Hepatocyte (in vitro differentiated cells): ENCODE data around the gene ACSM3.

Experiments
- EZH2 ChIP-seq: fragments of 200-600 bp; sonication (generic); IDR thresholded peaks from 2 replicates; pipeline ENCODE4 v1.6.1; 2016; ENCODE audit warnings: antibody characterized with exemption, mild to moderate bottlenecking, borderline replicate concordance
- EZH2phosphoT487 ChIP-seq: fragments of 200-600 bp; sonication (generic); IDR thresholded peaks from one replicate; pipeline ENCODE4 v1.6.1; 2018; ENCODE audit warnings: antibody characterized with exemption, mild to moderate bottlenecking, low read depth, moderate library complexity; ENCODE audit not compliant: unreplicated experiment, severe bottlenecking
- TF ChIP-seq, protein P1 (sequence below): fragments of 200-600 bp; sonication (generic); IDR thresholded peaks from 2 replicates; pipeline ENCODE4 v1.5.1; 2016; ENCODE audit warnings: antibody characterized with exemption, mild to moderate bottlenecking; ENCODE audit not compliant: poor library complexity

DNA sequence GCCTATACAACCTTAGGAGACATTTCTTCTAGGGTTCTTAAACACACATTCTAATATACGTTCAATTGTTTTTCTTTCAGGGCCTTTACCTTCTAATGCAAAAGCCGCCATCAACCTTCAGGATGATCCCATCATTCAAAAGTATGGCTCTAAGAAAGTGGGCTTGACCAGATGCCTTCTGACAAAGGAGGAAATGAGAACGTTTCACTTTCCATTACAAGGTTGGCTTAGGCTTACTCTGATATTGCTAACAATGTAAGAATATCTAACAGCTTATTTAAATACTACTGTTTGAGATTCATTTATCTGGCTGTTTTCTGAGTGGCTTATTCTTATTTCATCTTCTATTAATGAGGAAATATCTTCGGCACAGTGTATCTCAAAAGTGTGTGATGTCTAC, 57.9 kb downstream of the ACSM3 start:
- TF ChIP-seq, protein P1, sequence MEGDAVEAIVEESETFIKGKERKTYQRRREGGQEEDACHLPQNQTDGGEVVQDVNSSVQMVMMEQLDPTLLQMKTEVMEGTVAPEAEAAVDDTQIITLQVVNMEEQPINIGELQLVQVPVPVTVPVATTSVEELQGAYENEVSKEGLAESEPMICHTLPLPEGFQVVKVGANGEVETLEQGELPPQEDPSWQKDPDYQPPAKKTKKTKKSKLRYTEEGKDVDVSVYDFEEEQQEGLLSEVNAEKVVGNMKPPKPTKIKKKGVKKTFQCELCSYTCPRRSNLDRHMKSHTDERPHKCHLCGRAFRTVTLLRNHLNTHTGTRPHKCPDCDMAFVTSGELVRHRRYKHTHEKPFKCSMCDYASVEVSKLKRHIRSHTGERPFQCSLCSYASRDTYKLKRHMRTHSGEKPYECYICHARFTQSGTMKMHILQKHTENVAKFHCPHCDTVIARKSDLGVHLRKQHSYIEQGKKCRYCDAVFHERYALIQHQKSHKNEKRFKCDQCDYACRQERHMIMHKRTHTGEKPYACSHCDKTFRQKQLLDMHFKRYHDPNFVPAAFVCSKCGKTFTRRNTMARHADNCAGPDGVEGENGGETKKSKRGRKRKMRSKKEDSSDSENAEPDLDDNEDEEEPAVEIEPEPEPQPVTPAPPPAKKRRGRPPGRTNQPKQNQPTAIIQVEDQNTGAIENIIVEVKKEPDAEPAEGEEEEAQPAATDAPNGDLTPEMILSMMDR, result no peak
- TF ChIP-seq EZH2 (no peak), EZH2phosphoT487 (no peak)
